ENCODE measurements around the gene CBLB. TPM values are rescaled to one million over a fixed set of nuclear protein-coding genes. Genes with fewer than 3 reads are reported as not detected.

Gene CBLB
- total RNA-seq, 2 experiments from 2014 or later: 86.1 to 88.2 TPM

GRCh38 chr3:105829871-105830622 lies 38.8 kb downstream of the CBLB start:
- no peaks in the 10 kb centered on the region for H3K9me3 Mint-ChIP-seq
- H3K4me1 Mint-ChIP-seq (ENCODE audit: low read depth): peaks cover 81% of the 10 kb centered on the region
- no peak overlapping the region for H3K4me3 Mint-ChIP-seq
- intact Hi-C loops (cut with micrococcal nuclease): loop anchor here (1.0 to 5.0 kb wide), 7 partner anchors 175 to 777 kb away; partner anchors contain the start of gene ALCAM
- ChIA-PET CTCF (no interaction called here), POLR2A (interaction anchor here (1.2 to 2.1 kb wide), 2 partner anchors 36 to 38 kb away, joined by 3 to 13 read pairs; partner anchors contain the start of gene CBLB)
- H3K36me3 Mint-ChIP-seq: peaks cover 53% of the 10 kb centered on the region
- DNase-seq: no peak
- peak overlapping the region; percentile 91 for H3K27ac Mint-ChIP-seq
- H3K27me3 Mint-ChIP-seq: no peaks in the 10 kb centered on the region

DNA sequence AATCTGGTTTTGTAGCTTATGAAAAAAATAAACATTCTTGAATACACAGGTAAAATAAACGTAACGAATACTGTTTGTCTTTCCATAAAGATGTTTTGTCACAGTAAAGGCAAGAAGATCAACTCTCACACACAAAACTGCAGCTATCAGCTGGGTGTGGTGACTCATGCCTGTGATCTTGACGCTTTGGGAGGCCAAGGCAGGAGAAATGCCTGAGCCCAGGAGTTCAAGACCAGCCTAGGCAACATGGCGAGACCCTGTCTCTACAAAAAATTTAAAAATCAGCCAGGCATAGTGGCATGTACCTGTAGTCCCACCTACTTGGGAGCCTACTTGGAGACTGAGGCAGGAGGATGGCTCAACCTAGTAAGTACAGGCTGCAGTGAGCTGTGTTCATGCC lies 39.6 kb downstream of the CBLB start:
- H3K4me3 Mint-ChIP-seq: peak overlapping the region; percentile 36
- intact Hi-C loops (cut with micrococcal nuclease): loop anchor here (2.0 to 5.0 kb wide), 5 partner anchors 288 to 778 kb away; partner anchors contain the start of gene ALCAM

DNA sequence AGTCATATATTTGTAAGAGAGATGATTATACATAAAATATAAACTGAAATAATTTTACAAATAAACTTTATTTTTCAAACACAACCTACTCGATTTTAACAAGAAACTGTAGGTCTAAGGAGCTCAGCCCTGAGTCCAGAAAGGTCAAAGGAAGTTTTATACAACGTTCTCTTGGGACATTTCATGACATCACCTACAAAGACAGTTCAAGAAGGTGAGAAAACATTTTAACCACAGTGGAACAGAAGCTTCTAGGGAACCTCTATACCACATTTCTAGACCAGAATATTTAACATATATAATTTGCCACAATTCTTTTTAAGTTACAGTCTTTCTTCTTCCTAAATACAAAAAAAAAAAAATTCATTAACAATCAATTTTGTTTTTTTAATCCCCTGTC lies 40.1 kb downstream of the CBLB start:
- H3K4me3 Mint-ChIP-seq: peak overlapping the region; percentile 21
- peak overlapping the region; percentile 91 for H3K27ac Mint-ChIP-seq
- DNase-seq: no peak
- H3K36me3 Mint-ChIP-seq: peaks cover 51% of the 10 kb centered on the region
- ChIA-PET POLR2A (interaction anchor here (1.7 to 3.4 kb wide), 3 partner anchors 8 to 40 kb away, joined by 4 to 23 read pairs (median 13); partner anchors contain the start of gene CBLB), CTCF (interaction anchor here (0.7 kb wide), 1 partner anchor 19 kb away, joined by 3 read pairs; no protein-coding TSS in a partner anchor)
- peaks cover 83% of the 10 kb centered on the region for H3K4me1 Mint-ChIP-seq (ENCODE audit: low read depth)
- H3K9me3 Mint-ChIP-seq: no peaks in the 10 kb centered on the region
- no peaks in the 10 kb centered on the region for H3K27me3 Mint-ChIP-seq
- intact Hi-C loops (cut with micrococcal nuclease): loop anchor here (2.0 to 5.0 kb wide), 5 partner anchors 289 to 779 kb away; partner anchors contain the start of gene ALCAM

More for the DNA sequence above, 39.6 kb downstream of the CBLB start:
- ChIA-PET POLR2A (interaction anchor here (1.7 to 3.4 kb wide), 3 partner anchors 8 to 39 kb away, joined by 4 to 23 read pairs (median 13); partner anchors contain the start of gene CBLB), CTCF (interaction anchor here (0.7 kb wide), 1 partner anchor 19 kb away, joined by 3 read pairs; no protein-coding TSS in a partner anchor)
- Mint-ChIP-seq H3K27me3 (no peaks in the 10 kb centered on the region), H3K27ac (peak overlapping the region; percentile 91), H3K4me1 (ENCODE audit: low read depth) (peaks cover 82% of the 10 kb centered on the region), H3K9me3 (no peaks in the 10 kb centered on the region), H3K36me3 (peaks cover 50% of the 10 kb centered on the region)
- peak; percentile 61 for DNase-seq

- Mint-ChIP-seq H3K36me3 (peaks cover 57% of the 10 kb centered on the region), H3K4me3 (peak overlapping the region; percentile 27), H3K27ac (peak overlapping the region; percentile 100), H3K27me3 (no peaks in the 10 kb centered on the region), H3K9me3 (no peaks in the 10 kb centered on the region), H3K4me1 (ENCODE audit: low read depth) (peaks cover 87% of the 10 kb centered on the region)
- intact Hi-C loops (cut with micrococcal nuclease): loop anchor here (1.0 to 5.0 kb wide), 15 partner anchors 9 to 779 kb away; partner anchors contain the start of gene ALCAM
- peak; percentile 53 for DNase-seq
- POLR2A ChIA-PET: interaction anchor here (1.7 to 3.4 kb wide), 3 partner anchors 9 to 40 kb away, joined by 4 to 23 read pairs (median 13); partner anchors contain the start of gene CBLB
- CTCF ChIA-PET: no interaction called here
Measured at GRCh38 chr3:105827959-105828358, 40.9 kb downstream of the CBLB start.

GRCh38 chr3:105826778-105827634 lies 41.8 kb downstream of the CBLB start:
- H3K4me3 Mint-ChIP-seq: peak overlapping the region; percentile 61
- H3K27me3 Mint-ChIP-seq: no peaks in the 10 kb centered on the region
- intact Hi-C loops (cut with micrococcal nuclease): loop anchor here (1.0 to 5.0 kb wide), 13 partner anchors 10 to 780 kb away; no protein-coding TSS in a partner anchor
- ChIA-PET CTCF (interaction anchor here (1.0 to 2.0 kb wide), 4 partner anchors 10 to 341 kb away, joined by 3 to 10 read pairs (median 3); no protein-coding TSS in a partner anchor), POLR2A (interaction anchor here (0.5 to 3.4 kb wide), 6 partner anchors 8 to 602 kb away, joined by 3 to 23 read pairs (median 5); partner anchors contain the start of gene CBLB)
- H3K36me3 Mint-ChIP-seq: peaks cover 56% of the 10 kb centered on the region
- peak overlapping the region; percentile 100 for H3K27ac Mint-ChIP-seq
- peak; percentile 18 for DNase-seq
- peaks cover 87% of the 10 kb centered on the region for H3K4me1 Mint-ChIP-seq (ENCODE audit: low read depth)
- no peaks in the 10 kb centered on the region for H3K9me3 Mint-ChIP-seq

DNA sequence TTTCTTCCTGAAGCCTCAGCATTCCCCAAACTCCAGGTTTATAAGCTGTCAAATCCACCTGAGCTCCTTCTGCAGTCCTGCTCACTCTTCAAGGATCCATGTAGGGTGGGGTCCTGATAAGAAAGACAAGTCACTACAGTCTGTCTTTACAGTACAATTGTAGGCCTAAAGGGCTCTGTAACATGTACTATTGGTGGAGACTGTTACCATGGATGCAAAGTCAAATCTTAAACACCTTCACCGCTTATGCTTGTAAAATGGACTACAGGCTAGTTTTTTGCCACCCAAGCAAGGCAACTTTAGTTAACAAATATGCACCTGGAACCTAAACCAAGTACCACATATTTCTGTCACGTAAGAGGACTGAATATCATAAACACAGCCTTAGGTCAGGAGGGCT lies 44.7 kb downstream of the CBLB start:
- CTCF ChIA-PET: interaction anchor here (1.0 kb wide), 1 partner anchor 23 kb away, joined by 3 read pairs; no protein-coding TSS in a partner anchor
- POLR2A ChIA-PET: interaction anchor here (0.9 to 3.2 kb wide), 5 partner anchors 8 to 44 kb away, joined by 3 to 23 read pairs (median 5); partner anchors contain the start of gene CBLB

DNA sequence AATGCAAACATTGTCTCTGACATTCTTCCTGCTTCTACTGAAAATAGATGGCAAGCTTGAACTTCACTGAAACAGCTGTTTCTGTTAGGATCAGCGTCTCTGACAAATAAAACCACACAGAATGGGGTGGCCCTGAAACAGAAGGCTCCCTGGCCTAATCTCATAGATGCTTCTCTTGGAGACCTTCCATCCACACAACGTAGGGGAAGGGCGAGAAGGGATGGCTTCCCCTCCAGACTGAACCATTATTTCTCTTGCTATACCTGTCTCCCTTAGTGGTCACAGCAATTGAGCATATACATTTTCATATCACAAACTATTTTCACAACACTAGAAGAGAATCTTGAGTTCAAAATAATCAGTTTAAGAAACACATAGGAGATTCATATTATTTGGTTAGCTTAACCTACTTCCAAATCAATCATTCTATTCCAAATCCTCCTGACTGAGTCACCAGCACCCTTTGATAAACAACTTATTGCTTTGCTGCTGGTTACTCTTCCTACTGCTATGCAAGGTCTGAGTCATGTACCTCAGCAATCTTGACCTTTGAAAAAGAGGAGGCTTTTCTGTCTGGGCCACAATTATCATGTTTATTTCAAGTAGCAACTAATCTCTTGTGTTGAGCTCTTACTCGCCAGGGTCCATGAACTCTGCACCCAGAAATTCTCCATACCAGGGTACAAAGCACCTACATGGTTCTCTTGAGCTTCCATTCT lies 45.5 kb downstream of the CBLB start:
- Mint-ChIP-seq H3K9me3 (no peaks in the 10 kb centered on the region), H3K4me1 (ENCODE audit: low read depth) (peaks cover 73% of the 10 kb centered on the region), H3K4me3 (peak overlapping the region; percentile 5), H3K27me3 (no peaks in the 10 kb centered on the region), H3K36me3 (peaks cover 51% of the 10 kb centered on the region), H3K27ac (peak overlapping the region; percentile 87)
- intact Hi-C loops (cut with micrococcal nuclease): loop anchor here (2.0 kb wide), 3 partner anchors 13 to 71 kb away; no protein-coding TSS in a partner anchor
- DNase-seq: peak; percentile 38
- ChIA-PET POLR2A (interaction anchor here (0.9 to 3.2 kb wide), 6 partner anchors 9 to 74 kb away, joined by 3 to 23 read pairs (median 4); partner anchors contain the start of gene CBLB), CTCF (interaction anchor here (1.0 kb wide), 1 partner anchor 24 kb away, joined by 3 read pairs; no protein-coding TSS in a partner anchor)

More for the DNA sequence above, 44.7 kb downstream of the CBLB start:
- H3K9me3 Mint-ChIP-seq: no peaks in the 10 kb centered on the region
- H3K4me3 Mint-ChIP-seq: no peak overlapping the region
- intact Hi-C loops (cut with micrococcal nuclease): no loop called here
- H3K27me3 Mint-ChIP-seq: no peaks in the 10 kb centered on the region
- H3K36me3 Mint-ChIP-seq: peaks cover 54% of the 10 kb centered on the region
- H3K27ac Mint-ChIP-seq: peak overlapping the region; percentile 87
- H3K4me1 Mint-ChIP-seq (ENCODE audit: low read depth): peaks cover 77% of the 10 kb centered on the region
- DNase-seq: no peak

GRCh38 chr3:105822171-105823123 lies 46.4 kb downstream of the CBLB start:
- POLR2A ChIA-PET: interaction anchor here (1.2 to 3.2 kb wide), 4 partner anchors 10 to 73 kb away, joined by 3 to 23 read pairs (median 9); partner anchors contain the start of gene CBLB
- H3K4me1 Mint-ChIP-seq (ENCODE audit: low read depth): peaks cover 67% of the 10 kb centered on the region
- no peak overlapping the region for H3K4me3 Mint-ChIP-seq

GRCh38 chr3:105821433-105821832 lies 47.4 kb downstream of the CBLB start:
- H3K27ac Mint-ChIP-seq: peak overlapping the region; percentile 46
- no peaks in the 10 kb centered on the region for H3K9me3 Mint-ChIP-seq
- peaks cover 50% of the 10 kb centered on the region for H3K36me3 Mint-ChIP-seq
- no peak overlapping the region for H3K4me3 Mint-ChIP-seq
- CTCF ChIA-PET: no interaction called here
- H3K4me1 Mint-ChIP-seq (ENCODE audit: low read depth): peaks cover 63% of the 10 kb centered on the region
- H3K27me3 Mint-ChIP-seq: no peaks in the 10 kb centered on the region
- DNase-seq: no peak
- intact Hi-C loops (cut with micrococcal nuclease): no loop called here
- POLR2A ChIA-PET: interaction anchor here (3.2 kb wide), 1 partner anchor 15 kb away, joined by 23 read pairs; no protein-coding TSS in a partner anchor

More at GRCh38 chr3:105822171-105823123, 46.4 kb downstream of the CBLB start:
- no peak for DNase-seq
- CTCF ChIA-PET: no interaction called here
- no peaks in the 10 kb centered on the region for H3K9me3 Mint-ChIP-seq
- intact Hi-C loops (cut with micrococcal nuclease): loop anchor here (2.0 kb wide), 3 partner anchors 14 to 70 kb away; no protein-coding TSS in a partner anchor
- peak overlapping the region; percentile 87 for H3K27ac Mint-ChIP-seq
- peaks cover 50% of the 10 kb centered on the region for H3K36me3 Mint-ChIP-seq
- no peaks in the 10 kb centered on the region for H3K27me3 Mint-ChIP-seq

DNA sequence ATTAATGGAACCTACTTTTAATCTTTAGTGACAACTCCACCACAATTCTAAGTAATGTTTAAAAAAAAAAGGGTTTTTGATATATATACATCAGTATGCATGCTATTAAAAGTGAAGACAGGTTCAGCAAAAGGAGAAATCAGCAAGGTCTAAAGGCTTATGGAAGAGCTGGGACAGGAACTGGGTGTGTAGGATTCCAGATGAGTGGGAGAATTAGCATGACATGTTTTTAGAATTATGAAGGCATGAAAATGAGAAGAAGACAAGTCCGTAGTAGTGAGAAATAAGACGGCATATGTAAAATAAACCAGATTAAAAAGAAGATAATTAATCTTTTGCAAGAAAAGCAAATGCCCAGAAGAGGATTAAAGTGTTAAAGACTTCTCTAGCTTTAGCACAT lies 52.0 kb downstream of the CBLB start:
- Mint-ChIP-seq H3K4me1 (ENCODE audit: low read depth) (peaks cover 46% of the 10 kb centered on the region), H3K27ac (no peak overlapping the region), H3K9me3 (peaks cover 10% of the 10 kb centered on the region), H3K27me3 (no peaks in the 10 kb centered on the region), H3K36me3 (peaks cover 44% of the 10 kb centered on the region), H3K4me3 (no peak overlapping the region)
- intact Hi-C loops (cut with micrococcal nuclease): no loop called here
- ChIA-PET POLR2A (no interaction called here), CTCF (interaction anchor here (0.9 kb wide), 1 partner anchor 23 kb away, joined by 3 read pairs; no protein-coding TSS in a partner anchor)
- no peak for DNase-seq

Data from activated CD4-positive, alpha-beta memory T cell treated with anti-CD3 and anti-CD28 coated beads for 36 hours (primary cell).